Amniotic epithelial cell (primary cell): ENCODE results near the gene STRA6.

Experiments
- DNase-seq: peaks from one replicate; pipeline ENCODE4 v3.0.0-alpha.2; 2010; ENCODE audit warnings: low read depth

The STRA6 gene

DNA sequence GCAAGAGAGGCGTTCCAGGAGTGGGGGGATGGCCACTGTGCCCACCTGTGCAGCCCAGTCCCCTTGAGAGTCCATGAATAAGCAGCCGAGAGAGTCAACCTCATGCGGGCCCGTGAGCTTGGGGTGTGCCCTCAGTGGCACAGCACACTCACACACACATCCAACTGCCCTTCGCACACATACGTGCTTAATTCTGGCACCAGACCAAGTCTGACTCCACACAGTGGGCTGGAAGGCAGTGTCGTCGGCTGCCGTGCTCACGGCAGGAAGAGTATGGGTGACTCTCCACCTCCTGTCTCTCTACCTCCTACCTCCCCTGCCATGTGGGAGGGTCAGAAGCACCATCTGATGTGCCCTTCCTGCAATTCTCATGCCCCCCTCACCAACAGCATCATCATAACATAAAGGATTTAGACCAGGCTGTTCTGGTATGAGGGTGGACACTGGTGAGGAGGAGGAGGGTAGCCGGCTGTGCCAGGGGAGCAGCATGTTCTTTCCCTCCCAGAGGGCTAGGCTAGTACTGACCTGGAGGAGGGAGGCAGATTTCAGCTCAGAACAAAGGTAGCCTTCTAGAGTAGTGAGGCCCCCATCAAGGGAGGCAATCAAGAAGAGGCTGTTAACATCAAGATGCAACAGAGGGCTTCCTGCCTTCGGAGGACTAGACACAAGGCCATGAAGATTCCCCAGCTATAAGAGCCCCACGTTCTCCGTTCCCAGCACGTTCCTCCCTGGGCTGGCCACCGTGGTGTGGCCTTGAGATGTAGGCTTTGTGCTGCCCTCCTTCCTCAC, 5.3 kb upstream of the STRA6 start:
- DNase-seq: no peak

DNA sequence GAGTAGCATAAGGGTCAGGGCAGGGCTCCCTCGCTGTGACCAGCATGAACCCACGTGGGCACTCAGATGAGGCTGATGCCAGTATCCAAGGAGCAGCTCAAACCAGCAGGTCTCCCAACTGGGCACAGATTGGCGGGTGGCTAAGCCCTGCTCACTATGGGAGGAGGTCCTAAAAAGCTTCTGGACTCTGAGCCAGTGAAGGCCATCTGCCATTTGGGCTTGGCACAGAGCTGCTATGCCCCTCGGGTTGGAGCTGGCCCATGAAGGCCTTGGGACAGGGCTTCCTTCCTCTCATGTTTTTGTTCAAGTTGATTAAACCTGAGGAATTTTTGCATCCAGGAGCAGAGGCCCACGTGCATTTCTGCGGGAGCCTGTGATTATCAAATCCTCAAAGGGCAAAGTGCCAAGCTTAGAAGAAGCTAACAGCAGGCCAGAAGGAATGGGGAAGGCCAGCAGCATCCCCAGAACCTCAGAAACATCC, 4.3 kb upstream of the STRA6 start:
- DNase-seq: peak; percentile 65

DNA sequence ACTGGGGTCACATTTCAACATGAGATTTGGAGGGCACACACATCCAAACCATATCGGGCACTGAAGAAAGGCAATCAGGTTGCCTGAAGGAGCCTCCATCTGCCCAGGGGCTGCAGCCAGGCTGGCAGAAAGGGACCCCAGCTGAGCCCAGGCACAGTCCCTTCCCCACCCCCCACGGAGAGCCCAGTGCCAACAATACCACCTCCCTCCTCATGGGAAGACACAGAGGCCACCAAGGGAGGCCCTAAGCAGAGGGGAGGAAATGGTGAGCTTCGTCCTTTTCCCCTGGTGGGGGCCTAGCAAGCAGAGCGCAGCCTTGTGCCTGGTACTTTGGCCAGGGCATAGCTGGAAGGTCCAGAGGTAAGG, 3.0 kb upstream of the STRA6 start:
- no peak for DNase-seq

DNA sequence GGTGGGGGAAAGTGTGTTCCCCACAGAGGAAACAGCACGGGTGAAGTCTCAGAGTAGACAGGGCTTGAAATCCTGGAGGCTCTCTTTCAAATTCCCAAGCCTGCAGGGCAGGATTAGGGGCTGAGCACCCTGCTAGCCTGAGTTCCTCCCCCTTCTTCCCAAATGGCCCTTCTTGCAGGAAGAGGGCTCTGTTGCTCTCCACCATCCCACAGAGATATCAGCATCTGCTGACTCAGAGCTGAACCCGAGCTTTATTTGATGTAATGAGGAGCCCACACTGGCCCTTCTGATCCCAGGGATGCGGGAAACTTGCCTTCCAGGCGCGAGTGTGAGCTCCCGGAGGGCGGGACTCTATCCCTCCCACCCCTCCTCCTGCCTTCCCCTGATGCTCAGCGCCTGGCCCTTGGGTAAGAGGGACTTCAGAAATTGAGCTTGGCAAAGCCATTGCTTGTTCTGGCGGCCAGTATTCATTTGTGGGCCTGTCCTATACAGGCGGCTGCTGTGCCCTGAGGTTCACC, 1.4 kb upstream of the STRA6 start:
- DNase-seq: peak; percentile 89

GRCh38 chr15:74201710-74202420, 722 bp downstream of the STRA6 start:
- no peak for DNase-seq

DNA sequence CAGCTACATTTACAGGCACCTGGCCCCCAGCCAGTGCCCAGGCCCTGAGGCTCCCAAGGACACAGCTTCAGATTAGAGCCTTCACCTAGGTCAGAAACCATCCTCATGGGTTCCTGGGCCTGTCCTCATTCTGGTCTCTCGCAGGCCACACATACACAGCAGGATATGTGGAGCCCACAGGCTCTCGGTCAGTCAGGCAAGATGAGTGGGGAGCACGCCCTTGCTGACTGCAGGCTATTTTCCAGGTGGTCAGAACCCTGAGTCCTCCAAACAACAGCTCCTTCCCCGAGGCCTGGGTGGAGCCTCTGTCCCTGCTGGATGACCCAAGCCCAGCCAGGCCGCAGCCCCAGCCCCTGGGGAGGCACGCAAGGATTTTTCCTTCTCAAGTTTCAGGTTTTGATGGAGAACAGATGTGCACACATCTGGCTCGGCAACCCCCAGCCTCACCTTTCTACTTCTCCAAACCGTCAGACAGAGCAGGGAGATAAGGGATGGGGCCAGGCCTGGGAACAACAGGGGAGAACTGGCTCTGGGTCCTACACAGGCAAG, 1.6 kb downstream of the STRA6 start:
- DNase-seq: no peak

DNA sequence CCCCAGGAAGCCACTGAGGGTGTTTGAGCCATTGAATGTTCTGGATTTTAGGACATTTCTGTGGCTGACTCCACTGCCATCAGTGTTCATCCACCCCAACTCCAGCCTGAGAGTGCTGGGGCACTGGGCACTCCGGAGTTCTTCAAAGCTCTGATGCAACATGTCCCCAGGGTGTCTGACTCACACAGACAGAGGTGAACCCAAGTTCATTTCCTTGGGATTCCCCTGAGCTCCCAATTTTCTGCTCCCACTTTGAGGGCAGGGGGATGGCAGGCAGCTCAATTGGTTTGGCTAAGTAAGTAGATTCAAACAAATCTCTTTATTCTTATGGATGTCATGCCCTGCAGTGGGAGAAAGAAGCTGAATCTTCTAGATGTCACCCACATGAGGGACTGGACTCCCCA, 2.2 kb downstream of the STRA6 start:
- DNase-seq: peak; percentile 58

DNA sequence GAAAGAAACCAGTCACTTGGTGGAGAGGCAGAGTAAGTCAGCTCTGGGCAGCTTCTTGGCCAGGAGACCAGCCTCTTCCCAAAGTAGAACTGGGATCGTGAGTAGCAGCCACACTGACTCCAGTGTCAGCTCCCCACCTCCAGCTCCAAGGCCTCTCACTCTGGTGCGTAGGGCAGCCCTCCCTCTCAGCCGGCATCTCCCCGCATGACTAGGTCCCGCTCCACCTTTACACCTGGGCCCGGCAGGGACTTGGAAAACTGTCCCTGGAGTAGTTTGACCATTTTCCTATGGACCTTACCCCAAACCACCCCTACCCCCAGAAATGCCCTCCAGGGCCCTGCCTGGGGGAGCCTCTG, 3.3 kb downstream of the STRA6 start:
- DNase-seq: no peak

- DNase-seq: no peak
Measured at GRCh38 chr15:74197176-74197965, 5.2 kb downstream of the STRA6 start.

- peak; percentile 96 for DNase-seq
Measured at GRCh38 chr15:74196175-74196574, 6.4 kb downstream of the STRA6 start.

DNA sequence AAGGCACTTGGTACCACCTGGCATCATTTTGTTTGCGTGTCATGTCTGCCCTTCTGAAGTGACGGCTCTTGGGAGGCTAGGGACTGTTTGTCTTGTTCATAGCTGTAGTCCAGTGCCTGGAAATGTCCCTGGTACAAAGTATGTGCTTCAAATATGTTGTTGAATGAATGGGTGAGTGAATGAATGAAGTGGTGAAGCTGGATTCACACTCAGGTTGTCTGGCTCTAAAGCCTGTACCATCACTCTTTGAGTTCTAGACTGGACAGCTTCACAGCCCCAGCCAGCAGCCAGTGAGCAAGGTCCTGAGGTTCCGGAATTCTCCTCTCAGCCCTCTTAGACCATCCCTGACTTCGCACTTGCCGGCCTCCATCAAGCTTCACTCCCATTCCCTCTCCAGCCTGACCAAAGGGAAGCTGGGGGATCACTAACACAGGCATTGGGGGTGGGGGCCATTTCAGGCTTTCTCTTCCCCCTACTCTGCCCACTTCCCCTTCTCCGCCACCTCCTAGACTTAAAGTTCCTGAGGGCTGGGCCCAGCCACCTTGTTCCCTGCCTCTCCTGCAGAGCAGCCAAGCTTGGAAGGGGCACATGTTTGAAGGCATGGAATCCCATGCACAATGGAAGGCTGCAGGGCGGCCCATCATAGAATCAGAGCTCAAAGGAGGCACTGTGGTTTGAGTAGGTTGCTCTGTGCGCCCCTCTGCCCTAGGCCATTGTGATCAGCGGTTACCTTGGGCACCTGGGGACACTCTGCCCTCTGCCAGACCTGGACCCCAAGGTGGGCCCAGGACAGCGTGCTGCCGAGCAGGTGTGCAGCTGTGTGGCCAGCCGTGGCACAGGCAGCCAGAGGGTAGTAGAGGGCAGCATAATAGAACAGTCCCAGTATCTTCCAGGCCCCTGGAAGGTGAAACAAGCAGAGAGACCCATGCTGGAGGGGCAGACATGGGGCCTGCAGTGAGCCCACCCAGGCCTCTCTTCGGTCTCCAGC, 7.7 kb downstream of the STRA6 start:
- no peak for DNase-seq

DNA sequence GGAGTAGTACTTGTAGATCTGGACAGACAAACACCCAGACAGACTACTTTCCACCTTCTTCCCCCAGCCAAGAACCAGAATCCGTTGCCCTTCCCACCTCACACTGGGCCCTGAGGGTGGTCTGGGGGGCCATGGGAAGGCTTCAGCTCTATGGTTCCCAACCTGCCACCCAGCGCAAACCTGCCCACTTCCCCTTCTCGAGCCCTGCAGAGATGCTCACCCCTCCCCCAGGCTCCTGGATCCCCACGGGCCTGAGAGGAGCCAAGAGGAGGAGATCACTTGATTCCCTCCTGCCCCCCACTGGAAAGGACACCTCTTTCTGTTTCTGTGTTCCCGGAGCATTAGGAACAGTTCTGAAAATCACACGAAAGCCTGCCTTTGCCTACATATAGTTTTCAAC, 8.7 kb downstream of the STRA6 start:
- no peak for DNase-seq

DNA sequence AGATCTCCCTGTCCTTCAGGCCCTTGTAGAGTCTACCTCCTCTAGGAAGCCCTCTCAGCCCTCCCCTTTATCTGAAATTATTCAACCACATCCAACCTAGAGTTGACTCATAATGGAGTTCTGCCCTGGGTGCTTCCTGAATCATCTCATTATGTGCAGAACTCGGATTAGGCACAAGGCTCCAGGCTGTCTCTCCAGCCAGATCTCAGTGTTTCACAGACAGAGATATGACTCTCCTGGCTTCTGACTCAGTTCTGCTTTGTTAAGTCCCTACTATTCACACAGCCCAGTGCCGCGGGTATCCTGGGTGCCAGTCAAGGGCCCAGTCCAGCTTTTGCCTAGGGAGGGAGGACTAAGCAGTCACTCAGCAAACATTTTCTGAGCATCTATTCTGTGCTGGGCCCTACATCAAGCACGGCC, 9.3 kb downstream of the STRA6 start:
- peak; percentile 97 for DNase-seq

DNA sequence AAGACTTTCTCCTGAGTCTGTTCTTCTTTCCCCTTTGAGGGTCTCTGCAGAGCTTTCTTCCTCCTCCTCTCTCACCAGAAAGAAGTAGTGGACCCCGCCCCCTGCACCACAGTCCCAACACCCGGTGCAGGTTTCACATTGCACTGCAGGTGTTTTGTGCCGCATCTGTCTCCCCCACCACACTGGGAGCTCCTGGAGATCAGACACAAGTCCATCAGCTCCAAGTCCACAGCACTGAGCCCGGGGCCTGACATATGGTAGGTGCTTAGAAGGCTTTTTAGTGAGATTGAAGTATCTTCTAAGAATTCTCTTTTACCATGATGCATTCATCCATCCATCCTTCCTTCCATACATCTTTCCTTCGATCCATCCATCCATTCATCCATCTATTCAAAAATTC, 9.8 kb downstream of the STRA6 start:
- no peak for DNase-seq

- DNase-seq: no peak
Measured at GRCh38 chr15:74191798-74192197, 10.8 kb downstream of the STRA6 start.

GRCh38 chr15:74188216-74188615, 14.4 kb downstream of the STRA6 start:
- no peak for DNase-seq

DNA sequence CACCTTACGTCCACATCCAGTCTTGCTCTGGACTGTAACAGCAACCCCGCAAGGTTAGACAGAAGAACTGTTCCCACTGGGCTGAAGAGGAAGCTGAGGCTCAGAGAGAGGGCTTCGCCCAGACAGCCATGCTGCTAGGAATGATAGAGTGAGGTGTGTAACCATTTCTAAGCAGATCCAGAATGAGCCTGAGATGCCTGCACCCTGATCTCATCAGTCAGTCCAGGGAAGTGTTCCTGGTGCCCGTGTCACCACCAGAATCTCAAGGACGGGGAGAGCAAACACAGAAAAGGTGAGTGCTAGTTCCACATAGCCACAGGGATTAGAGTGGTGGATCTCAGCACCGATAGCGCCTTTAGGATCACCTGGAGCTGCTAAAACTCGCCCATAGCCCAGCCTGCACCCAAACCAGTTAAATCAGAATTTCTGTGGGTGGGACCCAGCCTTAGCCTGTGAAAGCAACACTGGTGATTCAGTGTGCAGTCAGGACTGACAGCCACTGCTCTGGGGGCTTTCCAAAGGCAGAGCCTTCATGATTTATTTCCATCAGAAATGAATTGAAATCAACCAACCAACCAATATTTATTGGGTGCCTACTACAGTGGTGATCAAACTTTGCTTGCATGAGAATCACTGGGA, 16.8 kb downstream of the STRA6 start:
- no peak for DNase-seq

- no peak for DNase-seq
Measured at GRCh38 chr15:74184582-74185091, 17.9 kb downstream of the STRA6 start.

DNA sequence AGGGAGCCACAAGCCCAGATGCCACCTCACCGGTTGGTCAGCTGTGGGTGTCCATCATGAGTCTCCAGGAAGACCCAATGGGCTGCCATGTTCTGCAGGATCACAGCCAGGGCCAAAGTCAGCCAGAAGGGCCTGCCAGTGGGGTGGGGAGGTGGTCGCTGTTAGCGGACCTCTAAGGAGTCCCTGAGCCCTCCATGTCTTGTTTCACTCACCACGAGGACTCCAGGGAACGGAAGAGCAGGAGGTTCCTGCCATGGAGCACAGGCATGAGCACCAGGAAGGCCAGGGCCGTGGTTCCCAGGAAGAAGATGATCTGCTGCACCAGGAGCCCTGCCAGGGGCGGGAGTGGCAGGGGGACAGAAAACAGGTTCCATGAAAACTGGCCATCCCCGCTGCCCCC, 20.5 kb downstream of the STRA6 start:
- no peak for DNase-seq

DNA sequence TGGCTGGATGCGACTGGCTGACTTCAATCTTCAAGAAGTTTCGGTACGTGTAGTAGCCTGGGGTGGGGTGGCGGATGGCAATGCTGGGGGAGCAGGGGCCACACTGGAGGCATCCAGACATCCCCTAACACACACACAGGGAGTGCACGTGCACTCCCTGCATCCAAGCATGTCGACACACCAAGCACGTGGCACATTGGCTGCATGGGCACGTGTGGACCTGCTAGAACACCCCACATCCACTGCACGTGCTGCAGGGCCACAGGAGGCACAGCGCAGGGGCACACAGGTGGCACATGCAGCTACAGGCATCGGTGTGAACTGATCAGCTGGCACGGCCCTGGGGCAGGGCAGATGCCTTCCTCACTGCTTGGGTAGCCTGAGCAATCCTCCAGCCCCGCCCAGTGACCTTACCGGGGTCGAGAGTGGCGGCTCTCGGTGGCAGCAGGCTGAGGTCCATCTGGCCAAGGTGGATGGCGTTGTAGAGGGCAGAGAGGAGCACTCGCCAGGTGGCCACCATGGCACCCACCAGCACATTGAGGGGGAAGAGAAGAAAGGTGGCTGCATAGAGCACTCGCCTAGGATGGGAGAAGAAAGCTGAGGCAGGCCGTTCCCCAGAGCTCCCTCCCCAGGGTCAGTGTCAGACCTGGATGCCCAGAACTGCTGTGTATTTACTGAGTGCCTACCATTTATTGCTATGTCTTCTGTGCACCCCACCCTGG, 21.5 kb downstream of the STRA6 start:
- DNase-seq: no peak
